ENCODE measurements around the gene TRABD.
A peak's percentile ranks its signal among the peaks of the same experiment; 100 is the strongest.

The TRABD gene

GRCh38 chr22:50199251-50199721 is 13.6 kb downstream of the TRABD start:
- no peak for DNase-seq (ENCODE audit: low read depth)
- no peak for TF ChIP-seq CTCF (IDR thresholded peaks at IDR 0.05; ENCODE audit: control insufficient read depth, extremely low read depth, insufficient read depth)
- H3K4me3 ChIP-seq (ENCODE audit: low read depth, low read length) = no peak overlapping the region

GRCh38 chr22:50199829-50200460 is 14.2 kb downstream of the TRABD start:
- no peak for TF ChIP-seq CTCF (IDR thresholded peaks at IDR 0.05; ENCODE audit: control insufficient read depth, extremely low read depth, insufficient read depth)
- no peak for DNase-seq (ENCODE audit: low read depth)
- peak overlapping the region; percentile 78 for H3K4me3 ChIP-seq (ENCODE audit: low read depth, low read length)

GRCh38 chr22:50200461-50201190 is 14.9 kb downstream of the TRABD start, which contains the start of gene SELENOO:
TSS of gene SELENOO (plus strand) at chr22:50201011. CDS start at chr22:50201037, 26 bp downstream.
- no peak for TF ChIP-seq CTCF (IDR thresholded peaks at IDR 0.05; ENCODE audit: control insufficient read depth, extremely low read depth, insufficient read depth)
- DNase-seq (ENCODE audit: low read depth) = no peak
- H3K4me3 ChIP-seq (ENCODE audit: low read depth, low read length) = peak within 1 kb of the TSS; percentile 78

- no peak for DNase-seq (ENCODE audit: low read depth)
- peak overlapping the region; percentile 78 for H3K4me3 ChIP-seq (ENCODE audit: low read depth, low read length)
- TF ChIP-seq CTCF (IDR thresholded peaks at IDR 0.05; ENCODE audit: control insufficient read depth, extremely low read depth, insufficient read depth) = no peak
Measured at GRCh38 chr22:50201191-50202129, 15.7 kb downstream of the TRABD start.

GRCh38 chr22:50202130-50202666 is 16.5 kb downstream of the TRABD start:
- no peak for DNase-seq (ENCODE audit: low read depth)
- H3K4me3 ChIP-seq (ENCODE audit: low read depth, low read length) = peak overlapping the region; percentile 78
- no peak for TF ChIP-seq CTCF (IDR thresholded peaks at IDR 0.05; ENCODE audit: control insufficient read depth, extremely low read depth, insufficient read depth)

GRCh38 chr22:50203288-50203687 is 17.6 kb downstream of the TRABD start:
- no peak overlapping the region for H3K4me3 ChIP-seq (ENCODE audit: low read depth, low read length)
- TF ChIP-seq CTCF (IDR thresholded peaks at IDR 0.05; ENCODE audit: control insufficient read depth, extremely low read depth, insufficient read depth) = no peak
- no peak for DNase-seq (ENCODE audit: low read depth)
